GM19455 (cell line): Measurements from ENCODE around the gene NTM.

Source experiments
- ATAC-seq: cut with Tn5 transposase; IDR thresholded peaks from one replicate; pipeline ENCODE4 v1.9.1; 2021; ENCODE audit not compliant: unreplicated experiment

NTM gene

GRCh38 chr11:131592734-131593133 lies 222.3 kb downstream of the NTM start:
- ATAC-seq, result no peak

- ATAC-seq, result no peak
These were observed 222.9 kb downstream of the NTM start for GRCh38 chr11:131593301-131593700.

GRCh38 chr11:131595797-131596196 lies 225.4 kb downstream of the NTM start:
- no peak for ATAC-seq

- no peak for ATAC-seq
These were observed 227.5 kb downstream of the NTM start for GRCh38 chr11:131597890-131598289.

- no peak for ATAC-seq
These were observed 227.9 kb downstream of the NTM start for GRCh38 chr11:131598305-131598704.

- ATAC-seq, result no peak
These were observed 228.9 kb downstream of the NTM start for GRCh38 chr11:131599285-131599684.

- no peak for ATAC-seq
These were observed 230.2 kb downstream of the NTM start for GRCh38 chr11:131600628-131601027.

GRCh38 chr11:131601586-131601985 lies 231.2 kb downstream of the NTM start:
- no peak for ATAC-seq

GRCh38 chr11:131602431-131602830 lies 232.0 kb downstream of the NTM start:
- ATAC-seq, result no peak

- no peak for ATAC-seq
These were observed 236.5 kb downstream of the NTM start for GRCh38 chr11:131606811-131607335.

- ATAC-seq, result no peak
These were observed 238.9 kb downstream of the NTM start for GRCh38 chr11:131609337-131609736.

- no peak for ATAC-seq
These were observed 239.5 kb downstream of the NTM start for GRCh38 chr11:131609921-131610320.

- ATAC-seq, result no peak
These were observed 240.9 kb downstream of the NTM start for GRCh38 chr11:131611322-131611721.

GRCh38 chr11:131612533-131612932 lies 242.1 kb downstream of the NTM start:
- no peak for ATAC-seq

- ATAC-seq, result no peak
These were observed 244.2 kb downstream of the NTM start for GRCh38 chr11:131614631-131615030.

- no peak for ATAC-seq
These were observed 245.2 kb downstream of the NTM start for GRCh38 chr11:131615611-131616010.

GRCh38 chr11:131616481-131617140 lies 246.2 kb downstream of the NTM start:
- no peak for ATAC-seq

- ATAC-seq, result no peak
These were observed 247.8 kb downstream of the NTM start for GRCh38 chr11:131618201-131618600.

- ATAC-seq, result no peak
These were observed 251.8 kb downstream of the NTM start for GRCh38 chr11:131622193-131622592.

- no peak for ATAC-seq
These were observed 254.1 kb downstream of the NTM start for GRCh38 chr11:131624531-131624930.

GRCh38 chr11:131626788-131627187 lies 256.4 kb downstream of the NTM start:
- ATAC-seq, result no peak

- no peak for ATAC-seq
These were observed 258.3 kb downstream of the NTM start for GRCh38 chr11:131628739-131629138.

- no peak for ATAC-seq
These were observed 259.6 kb downstream of the NTM start for GRCh38 chr11:131629925-131630540.
